IPS DF 4.7 (cell line): ENCODE results near the gene ITIH5.

Experiments used
- DNase-seq: peaks from one replicate; pipeline ENCODE4 v3.0.0-alpha.2; 2013; ENCODE audit warnings: low spot score; ENCODE audit errors: extremely low read depth

Gene ITIH5

GRCh38 chr10:7551289-7551688 is 115.5 kb downstream of the ITIH5 start:
- no peak for DNase-seq

GRCh38 chr10:7550013-7550412 is 116.8 kb downstream of the ITIH5 start:
- no peak for DNase-seq

GRCh38 chr10:7547829-7548228 is 118.9 kb downstream of the ITIH5 start:
- DNase-seq, result no peak

GRCh38 chr10:7547206-7547605 is 119.6 kb downstream of the ITIH5 start:
- DNase-seq, result no peak

- DNase-seq, result no peak
Observed at GRCh38 chr10:7546385-7546967, 120.3 kb downstream of the ITIH5 start.

GRCh38 chr10:7545792-7546191 is 121.0 kb downstream of the ITIH5 start:
- no peak for DNase-seq

GRCh38 chr10:7545261-7545660 is 121.5 kb downstream of the ITIH5 start:
- DNase-seq, result no peak

- DNase-seq, result no peak
Observed at GRCh38 chr10:7544203-7544602, 122.6 kb downstream of the ITIH5 start.

- DNase-seq, result no peak
Observed at GRCh38 chr10:7542189-7542914, 124.4 kb downstream of the ITIH5 start.

GRCh38 chr10:7541137-7542087 is 125.4 kb downstream of the ITIH5 start:
- DNase-seq, result no peak

GRCh38 chr10:7538970-7539654 is 127.7 kb downstream of the ITIH5 start:
- no peak for DNase-seq

- DNase-seq, result no peak
Observed at GRCh38 chr10:7537126-7537525, 129.6 kb downstream of the ITIH5 start.

- DNase-seq, result no peak
Observed at GRCh38 chr10:7534480-7534852, 132.3 kb downstream of the ITIH5 start.

GRCh38 chr10:7533657-7534479 is 132.9 kb downstream of the ITIH5 start:
- no peak for DNase-seq

GRCh38 chr10:7532723-7533498 is 133.9 kb downstream of the ITIH5 start:
- no peak for DNase-seq

GRCh38 chr10:7529638-7530037 is 137.1 kb downstream of the ITIH5 start:
- no peak for DNase-seq

- DNase-seq, result no peak
Observed at GRCh38 chr10:7527468-7527867, 139.3 kb downstream of the ITIH5 start.

- no peak for DNase-seq
Observed at GRCh38 chr10:7526017-7526400, 140.8 kb downstream of the ITIH5 start.

GRCh38 chr10:7525314-7526016 is 141.3 kb downstream of the ITIH5 start:
- no peak for DNase-seq
